ENCODE data around the gene CLDN9. TPM values are rescaled to one million over a fixed set of nuclear protein-coding genes. Genes with fewer than 3 reads are reported as not detected.
A peak's percentile ranks its signal among the peaks of the same experiment; 100 is the strongest.

The CLDN9 gene
- total and polyA plus RNA-seq, 9 of the 15 experiments (the other 6 are each of a cell fraction or from before 2014, with no cell fraction given) = 0.12 to 0.44 (median 0.22) TPM; not detected in 4

DNA sequence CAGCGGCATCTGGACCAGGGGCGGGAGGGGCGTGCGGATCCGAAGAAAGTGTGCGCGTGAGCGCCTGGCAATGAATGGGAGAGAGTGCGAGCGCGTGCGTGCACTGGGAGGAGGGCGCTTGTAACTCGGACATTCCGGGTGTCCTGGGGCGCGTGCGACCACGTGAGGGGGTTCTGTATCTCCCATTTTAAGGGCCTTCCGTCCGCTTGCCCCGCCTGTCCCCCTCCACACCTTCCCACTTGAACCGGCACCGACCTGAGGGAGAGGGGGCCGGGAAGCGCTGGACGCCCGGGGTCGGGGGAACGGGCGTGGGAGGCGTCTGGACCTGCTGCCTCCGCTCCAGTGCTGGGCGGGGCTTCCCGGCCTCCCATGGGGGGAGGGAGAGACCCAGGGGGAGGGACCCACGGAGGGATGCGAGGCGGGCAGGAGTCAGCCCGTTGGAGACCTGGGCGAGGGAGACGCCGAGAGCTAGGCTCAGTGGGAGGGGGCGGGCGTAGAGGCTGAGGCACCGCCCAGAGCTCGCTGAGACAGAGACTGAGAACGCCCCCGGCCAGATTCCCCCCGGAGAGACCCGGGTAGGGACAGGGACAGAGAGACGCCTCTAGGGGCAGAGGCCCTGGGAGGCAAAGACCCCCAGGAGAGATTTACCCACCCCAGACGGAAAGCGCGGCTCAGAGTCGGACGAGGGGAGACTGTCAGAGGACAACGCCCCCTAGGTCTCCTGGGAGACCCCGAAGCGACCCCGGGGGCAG, 48.8 kb upstream of the CLDN9 start, which contains the start of gene KREMEN2 (continued):
- TF ChIP-seq, protein P1, sequence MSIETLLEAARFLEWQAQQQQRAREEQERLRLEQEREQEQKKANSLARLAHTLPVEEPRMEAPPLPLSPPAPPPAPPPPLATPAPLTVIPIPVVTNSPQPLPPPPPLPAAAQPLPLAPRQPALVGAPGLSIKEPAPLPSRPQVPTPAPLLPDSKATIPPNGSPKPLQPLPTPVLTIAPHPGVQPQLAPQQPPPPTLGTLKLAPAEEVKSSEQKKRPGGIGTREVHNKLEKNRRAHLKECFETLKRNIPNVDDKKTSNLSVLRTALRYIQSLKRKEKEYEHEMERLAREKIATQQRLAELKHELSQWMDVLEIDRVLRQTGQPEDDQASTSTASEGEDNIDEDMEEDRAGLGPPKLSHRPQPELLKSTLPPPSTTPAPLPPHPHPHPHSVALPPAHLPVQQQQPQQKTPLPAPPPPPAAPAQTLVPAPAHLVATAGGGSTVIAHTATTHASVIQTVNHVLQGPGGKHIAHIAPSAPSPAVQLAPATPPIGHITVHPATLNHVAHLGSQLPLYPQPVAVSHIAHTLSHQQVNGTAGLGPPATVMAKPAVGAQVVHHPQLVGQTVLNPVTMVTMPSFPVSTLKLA (conservative IDR thresholded peaks at IDR 0.05) = peak; percentile 88 to 93
- TF ChIP-seq NFE2L1 (tag; IDR thresholded peaks at IDR 0.05; ENCODE audit: borderline replicate concordance, low read depth) = no peak
- no peak for TF ChIP-seq ZNF445 (CRISPR knock-in tag; IDR thresholded peaks at IDR 0.05; ENCODE audit: low read depth)
- TF ChIP-seq KAT2B (IDR thresholded peaks at IDR 0.05; ENCODE audit: low read depth, low read length) = no peak
- TF ChIP-seq TRIM28 (IDR thresholded peaks at IDR 0.05) = no peak
- TF ChIP-seq CHD2 (IDR thresholded peaks at IDR 0.05; ENCODE audit: low read depth, low read length) = no peak; the same call in 1 of the 2 replicates
- peak; percentile 73 for TF ChIP-seq POLR2G (IDR thresholded peaks at IDR 0.05; ENCODE audit: low read depth, low read length)
- TF ChIP-seq CEBPZ (IDR thresholded peaks at IDR 0.05; ENCODE audit: borderline replicate concordance, low read depth, low read length) = no peak
- no peak for TF ChIP-seq SMC3 (conservative IDR thresholded peaks at IDR 0.05; ENCODE audit: insufficient read depth, low read depth, low read length)
- TF ChIP-seq CHD4 (IDR thresholded peaks at IDR 0.05; ENCODE audit: insufficient read depth, insufficient replicate concordance, low read depth, low read length, poor library complexity, severe bottlenecking) = no peak
- TF ChIP-seq C11orf30 (IDR thresholded peaks at IDR 0.05; ENCODE audit: low read depth) = no peak
- TF ChIP-seq SUPT5H (IDR thresholded peaks at IDR 0.05) = peak; percentile 76
- 0 out of 2 replicates have a peak, but pooled peaks have one; percentile 10 for TF ChIP-seq ATF7 (IDR thresholded peaks at IDR 0.05)
- TF ChIP-seq POLR2B (IDR thresholded peaks at IDR 0.05; ENCODE audit: low read depth, partially characterized antibody) = no peak
- TF ChIP-seq MTA1 (IDR thresholded peaks at IDR 0.05; ENCODE audit: borderline replicate concordance) = no peak
- TF ChIP-seq HNRNPLL (IDR thresholded peaks at IDR 0.05; ENCODE audit: low read depth, low read length, poor library complexity, severe bottlenecking) = no peak
- TF ChIP-seq ZNF79 (CRISPR knock-in tag; IDR thresholded peaks at IDR 0.05; ENCODE audit: low read depth) = no peak
- TF ChIP-seq, protein P2, sequence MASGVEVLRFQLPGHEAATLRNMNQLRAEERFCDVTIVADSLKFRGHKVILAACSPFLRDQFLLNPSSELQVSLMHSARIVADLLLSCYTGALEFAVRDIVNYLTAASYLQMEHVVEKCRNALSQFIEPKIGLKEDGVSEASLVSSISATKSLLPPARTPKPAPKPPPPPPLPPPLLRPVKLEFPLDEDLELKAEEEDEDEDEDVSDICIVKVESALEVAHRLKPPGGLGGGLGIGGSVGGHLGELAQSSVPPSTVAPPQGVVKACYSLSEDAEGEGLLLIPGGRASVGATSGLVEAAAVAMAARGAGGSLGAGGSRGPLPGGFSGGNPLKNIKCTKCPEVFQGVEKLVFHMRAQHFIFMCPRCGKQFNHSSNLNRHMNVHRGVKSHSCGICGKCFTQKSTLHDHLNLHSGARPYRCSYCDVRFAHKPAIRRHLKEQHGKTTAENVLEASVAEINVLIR (CRISPR knock-in tag; IDR thresholded peaks at IDR 0.05) = no peak
- TF ChIP-seq, protein P3, sequence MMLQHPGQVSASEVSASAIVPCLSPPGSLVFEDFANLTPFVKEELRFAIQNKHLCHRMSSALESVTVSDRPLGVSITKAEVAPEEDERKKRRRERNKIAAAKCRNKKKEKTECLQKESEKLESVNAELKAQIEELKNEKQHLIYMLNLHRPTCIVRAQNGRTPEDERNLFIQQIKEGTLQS (IDR thresholded peaks at IDR 0.05) = no peak
- TF ChIP-seq, protein P3 (CRISPR knock-in tag; conservative IDR thresholded peaks at IDR 0.05) = no peak
- TF ChIP-seq ZNF766 (CRISPR knock-in tag; conservative IDR thresholded peaks at IDR 0.05) = no peak
